MM.1S (cell line): ENCODE data around the gene GCN1.

ENCODE experiments used
- DNase-seq: peaks from one replicate; pipeline ENCODE4 v3.0.0-alpha.2; 2015
- H2AFZ ChIP-seq: fragments of 300-600 bp; sonication (generic); 2 replicates; pipeline ENCODE4 v1.6.0; 2016; ENCODE audit warnings: antibody characterized with exemption, low read length
- H3F3A ChIP-seq: fragments of 300-600 bp; sonication (generic); 2 replicates; pipeline ENCODE4 v1.6.1; 2016; ENCODE audit warnings: mild to moderate bottlenecking, antibody characterized with exemption, low read length, moderate library complexity, mixed read lengths; ENCODE audit not compliant: insufficient read depth
- H3K27ac ChIP-seq: fragments of 300-600 bp; sonication (generic); 2 replicates; pipeline ENCODE4 v1.5.1; 2016; ENCODE audit warnings: mild to moderate bottlenecking, low read length
- H3K27me3 ChIP-seq: fragments of 300-600 bp; sonication (generic); replicated peaks from 2 replicates; pipeline ENCODE4 v1.6.0; 2016; ENCODE audit warnings: low read length; ENCODE audit not compliant: insufficient read depth
- H3K36me3 ChIP-seq: fragments of 300-600 bp; sonication (generic); replicated peaks from 2 replicates; pipeline ENCODE4 v1.6.1; 2016; ENCODE audit warnings: mild to moderate bottlenecking, low read length, mixed read lengths; ENCODE audit not compliant: insufficient read depth
- H3K4me1 ChIP-seq: fragments of 300-600 bp; sonication (generic); 2 replicates; pipeline ENCODE4 v1.6.1; 2016; ENCODE audit warnings: low read length, mixed read lengths
- H3K4me2 ChIP-seq: fragments of 300-600 bp; sonication (generic); 2 replicates; pipeline ENCODE4 v1.6.0; 2016; ENCODE audit warnings: low read depth, low read length
- H3K4me3 ChIP-seq: fragments of 300-600 bp; sonication (generic); 2 replicates; pipeline ENCODE4 v1.5.1; 2016; ENCODE audit warnings: low read length, mixed read lengths
- H3K79me2 ChIP-seq: fragments of 300-600 bp; sonication (generic); 2 replicates; pipeline ENCODE4 v1.6.1; 2016; ENCODE audit warnings: mixed run types, low read length, mixed read lengths
- H3K9ac ChIP-seq: fragments of 300-600 bp; sonication (generic); 2 replicates; pipeline ENCODE4 v1.6.1; 2016; ENCODE audit warnings: low read length, mixed read lengths
- H3K9me2 ChIP-seq: fragments of 300-600 bp; sonication (generic); replicated peaks from 2 replicates; pipeline ENCODE4 v1.6.1; 2016; ENCODE audit warnings: mild to moderate bottlenecking, low read length, mixed read lengths; ENCODE audit not compliant: insufficient read depth
- H3K9me3 ChIP-seq: fragments of 300-600 bp; sonication (generic); replicated peaks from 2 replicates; pipeline ENCODE4 v1.6.1; 2016; ENCODE audit warnings: mild to moderate bottlenecking, low read length, mixed read lengths; ENCODE audit not compliant: insufficient read depth
- H4K20me1 ChIP-seq: fragments of 300-600 bp; sonication (generic); 2 replicates; pipeline ENCODE4 v1.6.1; 2016; ENCODE audit warnings: mild to moderate bottlenecking, low read length, moderate library complexity, mixed read lengths; ENCODE audit not compliant: insufficient read depth
- CTCF ChIP-seq: fragments of 300-600 bp; sonication (generic); IDR thresholded peaks from 2 replicates; pipeline ENCODE4 v1.5.1; 2016; ENCODE audit warnings: antibody characterized with exemption, low read length, mixed read lengths
- EZH2 ChIP-seq: fragments of 300-600 bp; sonication (generic); optimal IDR thresholded peaks from 2 replicates; pipeline ENCODE3; 2017; ENCODE audit warnings: low read depth, mild to moderate bottlenecking, antibody characterized with exemption, low read length, mixed read lengths
- EZH2phosphoT487 ChIP-seq: fragments of 300-600 bp; sonication (generic); IDR thresholded peaks from 2 replicates; pipeline ENCODE4 v1.6.1; 2018; ENCODE audit warnings: antibody characterized with exemption, low read length

Gene GCN1

GRCh38 chr12:120130011-120130410 lies 64.5 kb downstream of the GCN1 start:
- no peak for DNase-seq
- H3K4me2 ChIP-seq, result no peak overlapping the region
- no peaks in the 10 kb centered on the region for H3K9me2 ChIP-seq
- no peaks in the 10 kb centered on the region; the same call in 1 of the 2 replicates for H4K20me1 ChIP-seq
- H3K79me2 ChIP-seq, result peaks cover 9% of the 10 kb centered on the region; the same call in 1 of the 2 replicates
- no peak overlapping the region for H3K9ac ChIP-seq
- H3K36me3 ChIP-seq, result no peaks in the 10 kb centered on the region
- H3K4me3 ChIP-seq, result no peak overlapping the region
- no peak overlapping the region for H3K27ac ChIP-seq
- no peak overlapping the region for H2AFZ ChIP-seq
- peaks cover 22% of the 10 kb centered on the region for H3F3A ChIP-seq
- no peaks in the 10 kb centered on the region for H3K9me3 ChIP-seq
- H3K27me3 ChIP-seq, result no peaks in the 10 kb centered on the region
- H3K4me1 ChIP-seq, result peaks cover 33% of the 10 kb centered on the region
- TF ChIP-seq EZH2phosphoT487 (no peak), EZH2 (no peak), CTCF (no peak)

GRCh38 chr12:120126635-120127005 lies 67.9 kb downstream of the GCN1 start:
- no peak overlapping the region for H3K27ac ChIP-seq
- no peaks in the 10 kb centered on the region for H3K36me3 ChIP-seq
- H3K4me2 ChIP-seq, result no peak overlapping the region
- no peaks in the 10 kb centered on the region for H4K20me1 ChIP-seq
- H3K9me2 ChIP-seq, result no peaks in the 10 kb centered on the region
- no peak overlapping the region for H2AFZ ChIP-seq
- no peaks in the 10 kb centered on the region for H3K9me3 ChIP-seq
- H3F3A ChIP-seq, result peaks cover 15% of the 10 kb centered on the region
- no peak overlapping the region for H3K9ac ChIP-seq
- H3K4me1 ChIP-seq, result peaks cover 10% of the 10 kb centered on the region
- no peak for DNase-seq
- no peaks in the 10 kb centered on the region for H3K27me3 ChIP-seq
- H3K4me3 ChIP-seq, result no peak overlapping the region
- H3K79me2 ChIP-seq, result peaks cover 5% of the 10 kb centered on the region; the same call in 1 of the 2 replicates
- TF ChIP-seq EZH2phosphoT487, result no peak
- no peak for TF ChIP-seq EZH2

GRCh38 chr12:120125792-120126634 lies 68.5 kb downstream of the GCN1 start:
- TF ChIP-seq EZH2 (no peak), EZH2phosphoT487 (no peak), CTCF (no peak)
- H3K9me2 ChIP-seq, result no peaks in the 10 kb centered on the region
- no peaks in the 10 kb centered on the region for H4K20me1 ChIP-seq
- H3K27ac ChIP-seq, result no peak overlapping the region
- H3K4me1 ChIP-seq, result peaks cover 14% of the 10 kb centered on the region
- H2AFZ ChIP-seq, result no peak overlapping the region
- no peak overlapping the region for H3K4me3 ChIP-seq
- no peak overlapping the region for H3K4me2 ChIP-seq
- peaks cover 21% of the 10 kb centered on the region for H3F3A ChIP-seq
- H3K27me3 ChIP-seq, result no peaks in the 10 kb centered on the region
- no peaks in the 10 kb centered on the region for H3K36me3 ChIP-seq
- no peaks in the 10 kb centered on the region for H3K9me3 ChIP-seq
- DNase-seq, result no peak
- H3K79me2 ChIP-seq, result no peaks in the 10 kb centered on the region; the same call in 1 of the 2 replicates
- H3K9ac ChIP-seq, result no peak overlapping the region

GRCh38 chr12:120125029-120125428 lies 69.5 kb downstream of the GCN1 start:
- Histone ChIP-seq H3K27me3 (no peaks in the 10 kb centered on the region), H3K79me2 (no peaks in the 10 kb centered on the region; the same call in 1 of the 2 replicates), H3F3A (peaks cover 21% of the 10 kb centered on the region), H3K9me3 (no peaks in the 10 kb centered on the region), H3K9ac (no peak overlapping the region), H4K20me1 (no peaks in the 10 kb centered on the region), H2AFZ (no peak overlapping the region), H3K27ac (no peak overlapping the region), H3K4me2 (no peak overlapping the region), H3K36me3 (no peaks in the 10 kb centered on the region), H3K4me1 (peaks cover 22% of the 10 kb centered on the region), H3K9me2 (no peaks in the 10 kb centered on the region), H3K4me3 (no peak overlapping the region)
- no peak for DNase-seq
- TF ChIP-seq CTCF, result no peak
- TF ChIP-seq EZH2phosphoT487, result no peak
- TF ChIP-seq EZH2, result no peak
